K562 (cell line): ENCODE measurements around the gene MICOS13. TPM values are rescaled to one million over a fixed set of nuclear protein-coding genes. Genes with fewer than 3 reads are reported as not detected.

Source experiments
- CLOCK ChIP-seq: fragments of 250-450 bp; sonication (Bioruptor Pico); IDR thresholded peaks from 2 replicates; pipeline ENCODE4 v1.4.0; 2020; ENCODE audit warnings: mild to moderate bottlenecking, moderate library complexity, borderline replicate concordance
- HNRNPL ChIP-seq: fragments of 200-400 bp; formaldehyde crosslinking; IDR thresholded peaks from 2 replicates; pipeline ENCODE4 v1.6.1; 2017; ENCODE audit warnings: low read depth, mild to moderate bottlenecking, low read length
- LEF1 ChIP-seq: fragments of 450-650 bp; IDR thresholded peaks from 2 replicates; pipeline ENCODE4 v1.6.1; 2016; ENCODE audit warnings: mild to moderate bottlenecking
- MGA ChIP-seq: fragments of 450-650 bp; IDR thresholded peaks from 2 replicates; pipeline ENCODE4 v1.6.1; 2016; ENCODE audit warnings: mild to moderate bottlenecking, moderate library complexity
- MYNN ChIP-seq, 2 experiments: sonication (generic); formaldehyde crosslinking in 1 of 2; IDR thresholded peaks; 2 replicates each; pipeline versions ENCODE4 v1.5.0 to v1.6.1; 2016 to 2020; ENCODE audit warnings: antibody characterized with exemption in 1 of 2, missing genetic modification reagents in 1 of 2
- POLR2AphosphoS5 ChIP-seq: IDR thresholded peaks from 2 replicates; pipeline ENCODE4 v1.6.1; 2011; ENCODE audit warnings: mild to moderate bottlenecking, low read depth, low read length, moderate library complexity; ENCODE audit not compliant: control insufficient read depth, insufficient read depth
- SAP30 ChIP-seq: fragments of 200-600 bp; sonication (generic); IDR thresholded peaks from 2 replicates; pipeline ENCODE4 v1.6.1; 2012; ENCODE audit warnings: borderline replicate concordance, low read depth, mild to moderate bottlenecking, moderate library complexity, low read length, control low read depth, inconsistent platforms; ENCODE audit not compliant: insufficient read depth, poor library complexity, severe bottlenecking
- SP1 ChIP-seq: sonication (generic); formaldehyde crosslinking; IDR thresholded peaks from 2 replicates; pipeline ENCODE4 v1.8.1; 2022; ENCODE audit warnings: mild to moderate bottlenecking, missing genetic modification reagents
- SRSF3 ChIP-seq: fragments of 200-400 bp; formaldehyde crosslinking; IDR thresholded peaks from 2 replicates; pipeline ENCODE4 v1.6.1; 2016; ENCODE audit warnings: mild to moderate bottlenecking, low read length, moderate library complexity; ENCODE audit not compliant: insufficient read depth
- TARDBP ChIP-seq: fragments of 450-650 bp; IDR thresholded peaks from 2 replicates; pipeline ENCODE4 v1.6.1; 2016
- ZNF511 ChIP-seq: sonication (generic); formaldehyde crosslinking; IDR thresholded peaks from 2 replicates; pipeline ENCODE4 v1.8.0; 2022; ENCODE audit warnings: mild to moderate bottlenecking, missing genetic modification reagents
- polyA plus RNA-seq, 8 experiments: library from polyadenylated mRNA; depleted of rRNA in 4 of 8; stranded (reverse) in 5 of 8; unstranded in 3 of 8; fragments of >200 nt; fragmentation: Nextera tagmentation in 2 of 8; fragmentation: Illumina TruSeq in 1 of 8; extraction: Ambion mirVana in 2 of 8; extraction: Trizol in 1 of 8; gene quantifications; 2 replicates each; pipeline versions ENCODE4 v1.2.1 to v1.2.3, GENCODE V29; 2011 to 2014; ENCODE audit warnings: inconsistent platforms in 1 of 8, missing spikeins in 1 of 8
- total RNA-seq, 7 experiments: library from RNA; depleted of rRNA in 6 of 7; stranded (reverse); fragments of >200 nt in 6 of 7; fragmentation: Illumina TruSeq in 2 of 7; extraction: Trizol in 2 of 7; gene quantifications; 2 replicates each; pipeline versions ENCODE4 v1.2.1 to v1.2.3, GENCODE V29; 2011 to 2021; ENCODE audit warnings: low replicate concordance in 1 of 7

MICOS13 gene
- total and polyA plus RNA-seq, 9 of the 15 experiments (the other 6 are each of a cell fraction or from before 2014, with no cell fraction given), result 15.5 to 220 (median 49.4) TPM

- TF ChIP-seq MGA (no peak), SP1 (CRISPR knock-in tag) (no peak), LEF1 (no peak), CLOCK (no peak), MYNN (IDR thresholded peaks at IDR 0.05) (peak; percentile 10; the same call in 1 of the 2 replicates), MYNN (CRISPR knock-in tag; IDR thresholded peaks at IDR 0.05) (no peak), TARDBP (no peak), HNRNPL (peak; percentile 78), ZNF511 (CRISPR knock-in tag) (no peak), SRSF3 (no peak), SAP30 (no peak), POLR2AphosphoS5 (peak; percentile 1; the same call in 1 of the 2 replicates)
Measured at GRCh38 chr19:5696196-5697021, 16.1 kb upstream of the MICOS13 start (continued).
